HepG2 (cell line): ENCODE data around the gene DNAJA2. TPM values are rescaled to one million over a fixed set of nuclear protein-coding genes. Genes with fewer than 3 reads are reported as not detected.

Experiments used
- ATAC-seq: fragments of 200-7000 bp; cut with Tn5 transposase; 3 replicates; pipeline ENCODE4 v1.9.1; 2020; ENCODE audit warnings: mild to moderate bottlenecking, moderate library complexity
- BruUV-seq: library from RNA; stranded (reverse); fragments of 400-500 nt; replicated peaks from 2 replicates; lab custom pipeline; 2021; lab: Mats Ljungman, UMichigan
- CTCF ChIA-PET: fragments of 300-600 bp; formaldehyde crosslinking; extraction: SDS; loops from one replicate; lab custom pipeline; 2021; ENCODE audit warnings: low total read pairs, inconsistent platforms, low intra/inter-chr PET ratio; lab: Yijun Ruan, JAX
- POLR2A ChIA-PET: fragments of 350-600 bp; sonication (Branson Sonifier 250); formaldehyde crosslinking; loops from one replicate; lab custom pipeline; 2020; ENCODE audit warnings: antibody characterized with exemption, inconsistent platforms; lab: Yijun Ruan, JAX
- DNase-seq: peaks from one replicate; pipeline ENCODE4 v3.0.0-alpha.2; 2015; ENCODE audit warnings: low spot score
- FAIRE-seq: peaks from 3 replicates; lab custom pipeline; 2011; peaks lifted over from hg19 to GRCh38; lab: Jason Lieb, UNC
- H2AFZ ChIP-seq: one replicate; pipeline ENCODE4 v1.6.1; 2011; ENCODE audit warnings: low read length, inconsistent platforms
- H3K27ac ChIP-seq: fragments of 300-600 bp; 3 replicates; pipeline ENCODE4 v1.8.0; 2011; ENCODE audit warnings: mixed run types, mild to moderate bottlenecking, mixed read lengths, low read length, inconsistent platforms; ENCODE audit not compliant: insufficient read depth; ENCODE audit errors: extremely low read length
- H3K27me3 ChIP-seq, 2 experiments: fragments of 200-600 bp in 1 of 2; 2 replicates in 1 of 2; 3 replicates in 1 of 2; pipeline versions ENCODE4 v1.6.0 to v1.8.0; 2011; ENCODE audit warnings: low read length in 2 of 2, mild to moderate bottlenecking in 2 of 2, moderate library complexity in 2 of 2, inconsistent platforms in 1 of 2; ENCODE audit not compliant: insufficient read depth in 2 of 2, control insufficient read depth in 1 of 2
- H3K36me3 ChIP-seq, 2 experiments: fragments of 200-600 bp in 1 of 2; replicated peaks in 1 of 2; 2 replicates in 1 of 2; 3 replicates in 1 of 2; pipeline versions ENCODE4 v1.5.1 to v1.8.0; 2011; ENCODE audit warnings: low read length in 2 of 2, inconsistent platforms in 1 of 2; ENCODE audit not compliant: insufficient read depth in 2 of 2, control insufficient read depth in 1 of 2
- H3K4me1 ChIP-seq: 2 replicates; pipeline ENCODE4 v1.5.1; 2012; ENCODE audit warnings: low read length, inconsistent platforms; ENCODE audit not compliant: insufficient read depth
- H3K4me2 ChIP-seq: 2 replicates; pipeline ENCODE4 v1.6.0; 2011; ENCODE audit warnings: low read depth, low read length, inconsistent platforms
- H3K4me3 ChIP-seq, 3 experiments: fragments of 200-600 bp in 1 of 3; sonication (generic), shearing (Covaris generic) in 1 of 3; replicated peaks in 1 of 3; 2 replicates each; pipeline ENCODE4 v1.5.1; 2011 to 2016; ENCODE audit warnings: low read length in 3 of 3, inconsistent platforms in 2 of 3, low read depth in 2 of 3, mild to moderate bottlenecking in 2 of 3, control low read depth in 1 of 3, mixed read lengths in 1 of 3; ENCODE audit not compliant: insufficient read depth in 1 of 3
- H3K79me2 ChIP-seq: one replicate; pipeline ENCODE4 v1.6.1; 2011; ENCODE audit warnings: low read length, inconsistent platforms; ENCODE audit not compliant: insufficient read depth
- H3K9ac ChIP-seq: 2 replicates; pipeline ENCODE4 v1.6.0; 2011; ENCODE audit warnings: mild to moderate bottlenecking, low read depth, low read length, inconsistent platforms; ENCODE audit not compliant: insufficient read depth
- H3K9me3 ChIP-seq: 2 replicates; pipeline ENCODE4 v1.5.1; 2012; ENCODE audit warnings: mild to moderate bottlenecking, low read length
- H4K20me1 ChIP-seq: 2 replicates; pipeline ENCODE4 v1.6.0; 2011; ENCODE audit warnings: inconsistent platforms, mild to moderate bottlenecking, low read length, moderate library complexity; ENCODE audit not compliant: insufficient read depth
- ARID3A ChIP-seq: IDR thresholded peaks from 2 replicates; pipeline ENCODE4 v1.6.1; 2012; ENCODE audit warnings: low read depth, low read length, improper control_type of control experiment
- EHMT2 ChIP-seq: fragments of 200-600 bp; sonication (generic); IDR thresholded peaks from 2 replicates; pipeline ENCODE4 v1.7.0; 2017; ENCODE audit warnings: antibody characterized with exemption, low read depth, low read length, borderline replicate concordance
- KDM3A ChIP-seq: IDR thresholded peaks from 2 replicates; pipeline ENCODE4 v1.6.1; 2018; ENCODE audit warnings: low read depth, missing compliant biosample characterization
- MED1 ChIP-seq: sonication (generic); formaldehyde crosslinking; IDR thresholded peaks from 2 replicates; pipeline ENCODE4 v1.4.0; 2020; ENCODE audit warnings: missing genetic modification reagents
- NFKB2 ChIP-seq: sonication (generic); formaldehyde crosslinking; IDR thresholded peaks from 2 replicates; pipeline ENCODE4 v1.4.0; 2020; ENCODE audit warnings: missing genetic modification reagents, borderline replicate concordance
- NFRKB ChIP-seq: fragments of 450-650 bp; IDR thresholded peaks from 2 replicates; pipeline ENCODE4 v1.6.1; 2017
- POLR2A ChIP-seq, 2 experiments: IDR thresholded peaks; 2 replicates each; pipeline ENCODE4 v1.6.1; 2011; ENCODE audit warnings: low read depth in 2 of 2, low read length in 2 of 2, mild to moderate bottlenecking in 1 of 2, moderate library complexity in 1 of 2; ENCODE audit not compliant: insufficient read depth in 1 of 2
- POLR2AphosphoS5 ChIP-seq: IDR thresholded peaks from 2 replicates; pipeline ENCODE4 v1.6.1; 2012; ENCODE audit warnings: low read depth, low read length
- POLR2G ChIP-seq: fragments of 200-400 bp; formaldehyde crosslinking; IDR thresholded peaks from 2 replicates; pipeline ENCODE4 v1.6.1; 2018; ENCODE audit warnings: mild to moderate bottlenecking, low read depth, low read length, moderate library complexity
- RBM22 ChIP-seq: fragments of 200-400 bp; formaldehyde crosslinking; optimal IDR thresholded peaks from 2 replicates; pipeline ENCODE3; 2017; ENCODE audit warnings: mild to moderate bottlenecking, low read length, moderate library complexity
- SP1 ChIP-seq, 2 experiments: fragments of 450-650 bp in 1 of 2; sonication (generic) in 1 of 2; formaldehyde crosslinking in 1 of 2; IDR thresholded peaks; 2 replicates each; pipeline versions ENCODE4 v1.4.0 to v1.6.1; 2016 to 2020; ENCODE audit warnings: missing genetic modification reagents in 1 of 2
- SSRP1 ChIP-seq: IDR thresholded peaks from 2 replicates; pipeline ENCODE4 v1.6.1; 2016; ENCODE audit warnings: control low read depth
- TARDBP ChIP-seq: sonication (generic); formaldehyde crosslinking; IDR thresholded peaks from 2 replicates; pipeline ENCODE4 v1.8.0; 2022; ENCODE audit warnings: mild to moderate bottlenecking, missing genetic modification reagents
- ZFP1 ChIP-seq: IDR thresholded peaks from 2 replicates; pipeline ENCODE4 v1.6.1; 2016
- ZFP36L2 ChIP-seq: sonication (generic); formaldehyde crosslinking; IDR thresholded peaks from 2 replicates; pipeline ENCODE4 v1.4.0; 2020; ENCODE audit warnings: missing genetic modification reagents
- ZKSCAN1 ChIP-seq: fragments of 150-350 bp; IDR thresholded peaks from 2 replicates; pipeline ENCODE4 v1.6.1; 2014; ENCODE audit warnings: low read length
- ZMAT3 ChIP-seq: sonication (generic); formaldehyde crosslinking; conservative IDR thresholded peaks from 2 replicates; pipeline ENCODE4 v1.7.0; 2021; ENCODE audit warnings: missing genetic modification reagents
- ZNF333 ChIP-seq: sonication (generic); formaldehyde crosslinking; IDR thresholded peaks from 2 replicates; pipeline ENCODE4 v1.4.0; 2020; ENCODE audit warnings: mild to moderate bottlenecking, missing genetic modification reagents, borderline replicate concordance
- WGBS: methylation state at CpG from one replicate; pipeline ENCODE4 v1.1.6; 2017; ENCODE audit warnings: low lambda C conversion rate; 5-methylcytosine and 5-hydroxymethylcytosine counted together
- in situ Hi-C: cut with HindIII; loops from 2 replicates; pipeline ENCODE4 v1.10.0; 2017; ENCODE audit warnings: low pct_unique_long_range_greater_than_20kb; ENCODE audit not compliant: extremely low pct_ligation_motif_present
- intact Hi-C: fragments of 100-400 bp; cut with micrococcal nuclease; formaldehyde crosslinking; loops from one replicate; pipeline ENCODE4 v1.10.0; 2022; ENCODE audit not compliant: unreplicated experiment
- polyA plus RNA-seq, 8 experiments: library from polyadenylated mRNA; depleted of rRNA in 3 of 8; stranded (reverse) in 7 of 8; unstranded in 1 of 8; fragments of >200 nt; fragmentation: Illumina TruSeq in 4 of 8; extraction: Trizol in 4 of 8; gene quantifications; 2 replicates each; pipeline versions ENCODE4 v1.2.1 to v1.2.3, GENCODE V29; 2011 to 2016; ENCODE audit warnings: low read depth in 4 of 8, missing spikeins in 1 of 8, mixed read lengths in 1 of 8; ENCODE audit not compliant: insufficient read depth in 1 of 8
- total RNA-seq, 5 experiments: library from RNA; depleted of rRNA; stranded (reverse); fragments of >200 nt; fragmentation: Illumina TruSeq; extraction: Trizol; gene quantifications; 2 replicates each; pipeline ENCODE4 v1.2.3, GENCODE V29; 2016; ENCODE audit warnings: low read depth in 1 of 5
- TF ChIP-seq, protein P1 (sequence below): IDR thresholded peaks from 2 replicates; pipeline ENCODE4 v1.6.1; 2016; ENCODE audit warnings: low read depth, control low read depth
- TF ChIP-seq, protein P2 (sequence below): sonication (generic); formaldehyde crosslinking; IDR thresholded peaks from 2 replicates; pipeline ENCODE4 v1.5.1; 2020; ENCODE audit warnings: missing genetic modification reagents, mild to moderate bottlenecking, borderline replicate concordance

DNAJA2 gene
- total and polyA plus RNA-seq, 2 of the 13 experiments (the other 11 are each of a cell fraction or from before 2014, with no cell fraction given) = 25.4 to 176 TPM

- Histone ChIP-seq H3K4me2 (no peak overlapping the region), H3K4me3 (no peak overlapping the region), H3K9me3 (no peaks in the 10 kb centered on the region), H3K79me2 (peaks cover 4% of the 10 kb centered on the region), H2AFZ (no peak overlapping the region), H3K9ac (no peak overlapping the region), H3K27me3 (no peaks in the 10 kb centered on the region), H3K27ac (no peak overlapping the region), H4K20me1 (peaks cover 14% of the 10 kb centered on the region; the same call in 1 of the 2 replicates), H3K36me3 (peaks cover 61 to 83% of the 10 kb centered on the region in 2 experiments), H3K4me1 (peaks cover 28% of the 10 kb centered on the region)
- no peak for FAIRE-seq
- DNase-seq = no peak
- ChIA-PET CTCF (interaction anchor here (5.3 kb wide), 1 partner anchor 53 kb away, joined by 91 read pairs; no protein-coding TSS in a partner anchor), POLR2A (interaction anchor here (0.9 to 11.7 kb wide), 5 partner anchors 10 to 52 kb away, joined by 3 to 133 read pairs (median 8); partner anchors contain the start of gene GPT2)
- BruUV-seq = no TSS peak
- intact Hi-C loops = no loop called here
- WGBS = 93% methylated on average over 12 of the region's 12 CpGs
- no peak for ATAC-seq
- in situ Hi-C loops = loop anchor here (5.0 kb wide), 1 partner anchor 49 kb away; no protein-coding TSS in a partner anchor
- TF ChIP-seq, protein P1, sequence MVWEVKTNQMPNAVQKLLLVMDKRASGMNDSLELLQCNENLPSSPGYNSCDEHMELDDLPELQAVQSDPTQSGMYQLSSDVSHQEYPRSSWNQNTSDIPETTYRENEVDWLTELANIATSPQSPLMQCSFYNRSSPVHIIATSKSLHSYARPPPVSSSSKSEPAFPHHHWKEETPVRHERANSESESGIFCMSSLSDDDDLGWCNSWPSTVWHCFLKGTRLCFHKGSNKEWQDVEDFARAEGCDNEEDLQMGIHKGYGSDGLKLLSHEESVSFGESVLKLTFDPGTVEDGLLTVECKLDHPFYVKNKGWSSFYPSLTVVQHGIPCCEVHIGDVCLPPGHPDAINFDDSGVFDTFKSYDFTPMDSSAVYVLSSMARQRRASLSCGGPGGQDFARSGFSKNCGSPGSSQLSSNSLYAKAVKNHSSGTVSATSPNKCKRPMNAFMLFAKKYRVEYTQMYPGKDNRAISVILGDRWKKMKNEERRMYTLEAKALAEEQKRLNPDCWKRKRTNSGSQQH (CRISPR knock-in tag) = no peak
- 0 out of 2 replicates have a peak, but pooled peaks have one; percentile 13 for TF ChIP-seq MED1 (CRISPR knock-in tag)
- TF ChIP-seq SP1 (IDR thresholded peaks at IDR 0.05) = no peak
- 0 out of 2 replicates have a peak, but pooled peaks have one; percentile 22 for TF ChIP-seq SP1 (CRISPR knock-in tag; IDR thresholded peaks at IDR 0.05)
- TF ChIP-seq, protein P2, sequence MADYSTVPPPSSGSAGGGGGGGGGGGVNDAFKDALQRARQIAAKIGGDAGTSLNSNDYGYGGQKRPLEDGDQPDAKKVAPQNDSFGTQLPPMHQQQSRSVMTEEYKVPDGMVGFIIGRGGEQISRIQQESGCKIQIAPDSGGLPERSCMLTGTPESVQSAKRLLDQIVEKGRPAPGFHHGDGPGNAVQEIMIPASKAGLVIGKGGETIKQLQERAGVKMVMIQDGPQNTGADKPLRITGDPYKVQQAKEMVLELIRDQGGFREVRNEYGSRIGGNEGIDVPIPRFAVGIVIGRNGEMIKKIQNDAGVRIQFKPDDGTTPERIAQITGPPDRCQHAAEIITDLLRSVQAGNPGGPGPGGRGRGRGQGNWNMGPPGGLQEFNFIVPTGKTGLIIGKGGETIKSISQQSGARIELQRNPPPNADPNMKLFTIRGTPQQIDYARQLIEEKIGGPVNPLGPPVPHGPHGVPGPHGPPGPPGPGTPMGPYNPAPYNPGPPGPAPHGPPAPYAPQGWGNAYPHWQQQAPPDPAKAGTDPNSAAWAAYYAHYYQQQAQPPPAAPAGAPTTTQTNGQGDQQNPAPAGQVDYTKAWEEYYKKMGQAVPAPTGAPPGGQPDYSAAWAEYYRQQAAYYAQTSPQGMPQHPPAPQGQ (CRISPR knock-in tag) = no peak
- peak; percentile 31; the same call in 1 of the 2 replicates for TF ChIP-seq POLR2G
- no peak for TF ChIP-seq ZFP1 (CRISPR knock-in tag)
- TF ChIP-seq ZNF333 (CRISPR knock-in tag) = no peak
- peak; percentile 84 for TF ChIP-seq ZKSCAN1
- no peak for TF ChIP-seq KDM3A (CRISPR knock-in tag)
- TF ChIP-seq EHMT2 = no peak
- no peak for TF ChIP-seq ZFP36L2 (CRISPR knock-in tag)
- TF ChIP-seq TARDBP = peak; percentile 65; the same call in 1 of the 2 replicates
- no peak for TF ChIP-seq ZMAT3 (CRISPR knock-in tag)
- peak; percentile 89 for TF ChIP-seq RBM22
- 0 out of 2 replicates have a peak, but pooled peaks have one; percentile 38 for TF ChIP-seq NFKB2 (CRISPR knock-in tag)
- TF ChIP-seq POLR2A (IDR thresholded peaks at IDR 0.05; ENCODE audit: insufficient read depth in 1 of 2, low read depth in 2 of 2, low read length in 2 of 2) = peak in 1 of 2 experiments; percentile 49; a peak in 1 of 4 replicates
- TF ChIP-seq POLR2AphosphoS5 = peak; percentile 38; the same call in 1 of the 2 replicates
- TF ChIP-seq NFRKB = no peak
- no peak for TF ChIP-seq ARID3A
- peak; percentile 66; the same call in 1 of the 2 replicates for TF ChIP-seq SSRP1 (CRISPR knock-in tag)
Observed at GRCh38 chr16:46906360-46907060, 67.0 kb downstream of the DNAJA2 start.
